H1 (cell line): Measurements from ENCODE around the gene VPS13D. TPM values are rescaled to one million over a fixed set of nuclear protein-coding genes. Genes with fewer than 3 reads are reported as not detected.

Source experiments
- CTCF ChIA-PET: fragments of 300-600 bp; sonication (Branson Sonifier 250); formaldehyde crosslinking; loops from one replicate; lab custom pipeline; 2021; ENCODE audit not compliant: partially characterized antibody; lab: Charles Lee
- POLR2A ChIA-PET: fragments of 300-600 bp; sonication (Branson Sonifier 250); formaldehyde crosslinking; loops from one replicate; lab custom pipeline; 2021; ENCODE audit warnings: inconsistent platforms; ENCODE audit not compliant: partially characterized antibody; lab: Charles Lee
- DNase-seq, 2 experiments: peaks; one replicate each; pipeline versions ENCODE4 v3.0.0 to v3.0.0-alpha.2; 2010 to 2022; ENCODE audit warnings: low spot score in 2 of 2, low read depth in 1 of 2, mixed read lengths in 1 of 2
- FAIRE-seq: peaks from 2 replicates; lab custom pipeline; 2011; peaks lifted over from hg19 to GRCh38; lab: Jason Lieb, UNC
- H2AFZ ChIP-seq: 2 replicates; pipeline ENCODE4 v1.8.1; 2012; ENCODE audit warnings: low read length, inconsistent platforms
- H2AK5ac ChIP-seq: 2 replicates; pipeline ENCODE4 v1.6.1; 2013; ENCODE audit warnings: low read depth, low read length
- H2BK120ac ChIP-seq: replicated peaks from 2 replicates; pipeline ENCODE3; 2013; ENCODE audit warnings: low read depth, low read length, inconsistent platforms
- H2BK12ac ChIP-seq: 2 replicates; pipeline ENCODE4 v1.6.1; 2013; ENCODE audit warnings: low read depth, low read length
- H2BK15ac ChIP-seq: 2 replicates; pipeline ENCODE4 v1.6.1; 2013; ENCODE audit warnings: low read length
- H2BK20ac ChIP-seq: 2 replicates; pipeline ENCODE4 v1.6.1; 2013; ENCODE audit warnings: low read length
- H2BK5ac ChIP-seq: 2 replicates; pipeline ENCODE4 v1.6.1; 2013; ENCODE audit warnings: low read depth, low read length
- H3K14ac ChIP-seq: 2 replicates; pipeline ENCODE4 v1.6.1; 2013; ENCODE audit warnings: inconsistent platforms; ENCODE audit not compliant: insufficient read length
- H3K18ac ChIP-seq: 2 replicates; pipeline ENCODE4 v1.6.1; 2013; ENCODE audit warnings: low read length; ENCODE audit errors: extremely low read depth
- H3K23ac ChIP-seq: 2 replicates; pipeline ENCODE4 v1.6.1; 2013; ENCODE audit warnings: inconsistent platforms; ENCODE audit not compliant: insufficient read length
- H3K23me2 ChIP-seq: 2 replicates; pipeline ENCODE4 v1.6.1; 2013; ENCODE audit warnings: low read depth, low read length
- H3K27ac ChIP-seq: 2 replicates; pipeline ENCODE4 v1.6.1; 2011; ENCODE audit warnings: low read depth, low read length, inconsistent platforms
- H3K27me3 ChIP-seq, 4 experiments: replicated peaks in 1 of 4; 1 replicate in 1 of 4; 2 replicates in 3 of 4; pipeline versions ENCODE4 v1.6.1 to v1.8.1; 2011 to 2013; ENCODE audit warnings: low read length in 3 of 4, mild to moderate bottlenecking in 3 of 4, inconsistent platforms in 2 of 4, mixed read lengths in 2 of 4, moderate library complexity in 1 of 4; ENCODE audit not compliant: control insufficient read depth in 3 of 4, insufficient read depth in 3 of 4; ENCODE audit errors: extremely low read depth in 1 of 4
- H3K36me3 ChIP-seq, 4 experiments: 2 replicates each; pipeline versions ENCODE4 v1.6.1 to v1.8.1; 2011 to 2013; ENCODE audit warnings: mild to moderate bottlenecking in 4 of 4, low read length in 3 of 4, moderate library complexity in 2 of 4, control low read depth in 1 of 4, inconsistent platforms in 1 of 4; ENCODE audit not compliant: insufficient read depth in 4 of 4, control insufficient read depth in 2 of 4
- H3K4ac ChIP-seq: replicated peaks from 2 replicates; pipeline ENCODE3; 2013; ENCODE audit warnings: low read length, low read depth, mixed read lengths, inconsistent platforms; ENCODE audit not compliant: insufficient read length
- H3K4me1 ChIP-seq, 4 experiments: replicated peaks in 1 of 4; 1 replicate in 1 of 4; 2 replicates in 3 of 4; pipeline versions ENCODE4 v1.6.1 to v1.8.1; 2011 to 2013; ENCODE audit warnings: low read length in 3 of 4, inconsistent platforms in 2 of 4, mixed read lengths in 1 of 4; ENCODE audit not compliant: insufficient read depth in 4 of 4, control insufficient read depth in 3 of 4
- H3K4me2 ChIP-seq, 2 experiments: 2 replicates each; pipeline versions ENCODE4 v1.6.1 to v1.8.1; 2011 to 2013; ENCODE audit warnings: low read depth in 2 of 2, low read length in 2 of 2, control low read depth in 1 of 2, inconsistent platforms in 1 of 2, mild to moderate bottlenecking in 1 of 2; ENCODE audit not compliant: insufficient read depth in 1 of 2
- H3K4me3 ChIP-seq, 4 experiments: fragments of 200-600, 300-600 bp in 1 of 4; sonication (generic), shearing (Covaris generic), sonication (Bioruptor Twin) in 1 of 4; 2 replicates each; pipeline versions ENCODE4 v1.5.1 to v1.8.1; 2011 to 2016; ENCODE audit warnings: low read length in 4 of 4, low read depth in 3 of 4, control low read depth in 2 of 4, inconsistent platforms in 2 of 4, mild to moderate bottlenecking in 2 of 4, mixed read lengths in 1 of 4, moderate library complexity in 1 of 4; ENCODE audit not compliant: insufficient read depth in 2 of 4; ENCODE audit errors: extremely low read depth in 1 of 4
- H3K56ac ChIP-seq: replicated peaks from 2 replicates; pipeline ENCODE3; 2013; ENCODE audit warnings: low read depth, mild to moderate bottlenecking, mixed read lengths, low read length, inconsistent platforms; ENCODE audit not compliant: insufficient read length
- H3K79me1 ChIP-seq: 2 replicates; pipeline ENCODE4 v1.6.1; 2013; ENCODE audit warnings: low read depth, low read length, control low read depth
- H3K79me2 ChIP-seq, 2 experiments: 2 replicates each; pipeline versions ENCODE4 v1.6.1 to v1.8.1; 2012 to 2013; ENCODE audit warnings: low read length in 2 of 2, mild to moderate bottlenecking in 2 of 2, inconsistent platforms in 1 of 2; ENCODE audit not compliant: insufficient read depth in 2 of 2, control insufficient read depth in 1 of 2
- H3K9ac ChIP-seq, 4 experiments: replicated peaks in 1 of 4; 1 replicate in 1 of 4; 2 replicates in 3 of 4; pipeline versions ENCODE4 v1.6.1 to v1.8.1; 2011 to 2013; ENCODE audit warnings: low read depth in 3 of 4, low read length in 3 of 4, control low read depth in 2 of 4, mild to moderate bottlenecking in 2 of 4, moderate library complexity in 2 of 4, inconsistent platforms in 1 of 4; ENCODE audit errors: extremely low read depth in 1 of 4
- H3K9me3 ChIP-seq, 2 experiments: 2 replicates each; pipeline versions ENCODE4 v1.6.1 to v1.8.1; 2012 to 2013; ENCODE audit warnings: mild to moderate bottlenecking in 2 of 2, moderate library complexity in 2 of 2, control low read depth in 1 of 2, inconsistent platforms in 1 of 2, low read depth in 1 of 2, low read length in 1 of 2, mixed read lengths in 1 of 2; ENCODE audit not compliant: insufficient read depth in 2 of 2
- H4K20me1 ChIP-seq, 2 experiments: replicated peaks in 1 of 2; 2 replicates each; pipeline versions ENCODE3 to v1.8.1; 2011 to 2013; ENCODE audit warnings: inconsistent platforms in 2 of 2, low read length in 2 of 2, mild to moderate bottlenecking in 1 of 2; ENCODE audit not compliant: insufficient read depth in 2 of 2, control insufficient read depth in 1 of 2
- H4K5ac ChIP-seq: 2 replicates; pipeline ENCODE4 v1.6.1; 2013; ENCODE audit warnings: low read length, low read depth, mixed read lengths, inconsistent platforms; ENCODE audit not compliant: insufficient read length
- H4K8ac ChIP-seq: 2 replicates; pipeline ENCODE4 v1.8.0; 2013; ENCODE audit warnings: mild to moderate bottlenecking, moderate library complexity, low read length, inconsistent platforms; ENCODE audit not compliant: insufficient read depth; ENCODE audit errors: extremely low read depth
- H4K91ac ChIP-seq: replicated peaks from 2 replicates; pipeline ENCODE3; 2013; ENCODE audit warnings: low read length, mixed read lengths, inconsistent platforms; ENCODE audit not compliant: insufficient read length
- EGR1 ChIP-seq: IDR thresholded peaks from 2 replicates; pipeline ENCODE4 v1.6.1; 2011; ENCODE audit warnings: low read depth, low read length, borderline replicate concordance
- RNF2 ChIP-seq: fragments of 200-900, 300-1000 bp; sonication (generic); IDR thresholded peaks from 2 replicates; pipeline ENCODE4 v1.7.1; 2016; ENCODE audit warnings: borderline replicate concordance, low read depth, mild to moderate bottlenecking, antibody characterized with exemption, low read length; ENCODE audit not compliant: poor library complexity, severe bottlenecking; ENCODE audit errors: missing control alignments
- WGBS, 2 experiments: shearing (Covaris generic) in 1 of 2; methylation state at CpG; one replicate each; pipeline versions ENCODE4 v1.1.6 to v1.1.7; 2013 to 2015; ENCODE audit warnings: low lambda C conversion rate in 2 of 2, mixed read lengths in 2 of 2, inconsistent platforms in 1 of 2, low coverage in 1 of 2, missing lambda C conversion rate in 1 of 2; ENCODE audit not compliant: insufficient replicate concordance in 2 of 2, insufficient coverage in 1 of 2, insufficient read length in 1 of 2; ENCODE audit errors: extremely low coverage in 1 of 2, missing lambda C conversion rate in 1 of 2; 5-methylcytosine and 5-hydroxymethylcytosine counted together
- polyA plus RNA-seq, 7 experiments: library from polyadenylated mRNA; depleted of rRNA in 3 of 7; stranded (reverse) in 5 of 7; unstranded in 2 of 7; fragments of >200 nt in 5 of 7; fragments of 200-250 nt in 2 of 7; gene quantifications; 1 replicate in 5 of 7; 2 replicates in 1 of 7; 4 replicates in 1 of 7; pipeline versions ENCODE4 v1.2.1 to v1.2.3, GENCODE V29; 2011 to 2013; ENCODE audit warnings: missing spikeins in 2 of 7, mixed read lengths in 2 of 7
- total RNA-seq: library from RNA; stranded (reverse); fragmentation: NEBNext Ultra II Directional; extraction: Animal tissue kit (Norgen Biotek cat#: 25700); gene quantifications from 2 replicates; pipeline ENCODE4 v1.2.1, GENCODE V29; 2021

VPS13D gene
- total and polyA plus RNA-seq, 2 of the 8 experiments (the other 6 are each of a cell fraction or from before 2014, with no cell fraction given): 10.9 to 31.2 TPM

DNA sequence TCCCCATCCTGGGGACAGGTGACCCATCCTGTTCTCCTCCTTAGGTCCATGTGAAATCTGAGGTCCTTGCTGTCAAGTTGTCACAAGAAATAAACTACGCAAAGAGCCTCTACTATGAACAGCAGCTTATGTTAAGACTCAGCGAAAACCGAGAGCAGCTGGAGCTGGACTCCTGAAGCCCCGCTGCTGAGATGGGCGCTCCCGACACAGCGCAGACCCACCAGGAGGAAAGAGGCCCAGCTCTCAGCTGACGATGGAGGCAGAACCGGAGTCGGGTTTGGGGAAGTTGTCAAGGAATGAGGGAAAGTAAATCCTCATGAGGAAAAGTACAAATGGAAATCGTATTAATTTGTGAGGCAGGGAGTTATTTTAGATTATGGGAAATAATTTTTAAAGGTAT, 279.0 kb downstream of the VPS13D start:
- no peak overlapping the region for H3K56ac ChIP-seq
- no peak overlapping the region for H4K5ac ChIP-seq
- H4K20me1 ChIP-seq: peaks cover 0 to 1% of the 10 kb centered on the region in 2 experiments
- H2BK20ac ChIP-seq: no peak overlapping the region
- no peak overlapping the region for H4K8ac ChIP-seq
- no peak overlapping the region for H2BK12ac ChIP-seq
- no peak overlapping the region for H2BK15ac ChIP-seq
- POLR2A ChIA-PET: no interaction called here
- H2AFZ ChIP-seq: no peak overlapping the region
- no peak overlapping the region for H3K14ac ChIP-seq
- H3K9ac ChIP-seq: no peak overlapping the region
- H3K36me3 ChIP-seq: no peaks in the 10 kb centered on the region
- TF ChIP-seq RNF2: no peak
- no peak for TF ChIP-seq EGR1
- H3K23ac ChIP-seq: no peak overlapping the region
- FAIRE-seq: no peak
- no peak overlapping the region for H3K4me2 ChIP-seq
- CTCF ChIA-PET: no interaction called here
- H3K4me1 ChIP-seq: peaks cover 0 to 14% (median 10%) of the 10 kb centered on the region in 4 experiments; a peak in 6 of 7 replicates
- H3K23me2 ChIP-seq: no peaks in the 10 kb centered on the region
- 89 to 100% methylated on average over 1 to 11 of the region's 11 CpGs for whole genome bisulfite sequencing, 2 experiments
- H3K9me3 ChIP-seq: no peaks in the 10 kb centered on the region
- no peaks in the 10 kb centered on the region for H3K79me2 ChIP-seq
- no peak overlapping the region for H4K91ac ChIP-seq
- no peak overlapping the region for H3K4ac ChIP-seq
- H3K79me1 ChIP-seq: no peaks in the 10 kb centered on the region
- DNase-seq: no peak
- no peak overlapping the region for H2BK5ac ChIP-seq
- H2AK5ac ChIP-seq: no peak overlapping the region
- H3K4me3 ChIP-seq: no peak overlapping the region
- no peak overlapping the region for H2BK120ac ChIP-seq
- no peak overlapping the region for H3K18ac ChIP-seq
- H3K27me3 ChIP-seq: no peaks in the 10 kb centered on the region
- no peak overlapping the region for H3K27ac ChIP-seq
